Natural killer cell (primary cell): Measurements from ENCODE around the gene RFX1. TPM values are rescaled to one million over a fixed set of nuclear protein-coding genes. Genes with fewer than 3 reads are reported as not detected.

ENCODE experiments used
- ATAC-seq, 3 donors: fragments of 150-1000 bp in 2 of 3; fragments of 200-7000 bp in 1 of 3; cut with Tn5 transposase; 1 replicate in 1 of 3; 2 replicates in 2 of 3; pipeline ENCODE4 v1.10.0; 2021; ENCODE audit warnings: mild to moderate bottlenecking in 2 of 3, moderate library complexity in 2 of 3
- DNase-seq, 2 donors: peaks; one replicate each; pipeline versions ENCODE4 v3.0.0 to v3.0.0-alpha.2; 2013 to 2021; ENCODE audit warnings: mixed read lengths in 1 of 2
- H3K27ac ChIP-seq: one replicate; pipeline ENCODE4 v1.5.1; 2013; ENCODE audit warnings: mild to moderate bottlenecking, low read length
- H3K27me3 ChIP-seq: one replicate; pipeline ENCODE4 v1.6.1; 2013; ENCODE audit warnings: low read length; ENCODE audit not compliant: control insufficient read depth, insufficient read depth
- H3K36me3 ChIP-seq: one replicate; pipeline ENCODE4 v1.6.1; 2013; ENCODE audit warnings: low read length; ENCODE audit not compliant: control insufficient read depth, insufficient read depth
- H3K4me1 ChIP-seq: one replicate; pipeline ENCODE4 v1.6.1; 2013; ENCODE audit warnings: low read length; ENCODE audit not compliant: control insufficient read depth, insufficient read depth
- H3K4me3 ChIP-seq: one replicate; pipeline ENCODE4 v1.5.1; 2013; ENCODE audit warnings: low read length
- H3K9me3 ChIP-seq: one replicate; pipeline ENCODE4 v1.6.1; 2013; ENCODE audit warnings: low read length; ENCODE audit not compliant: control insufficient read depth, insufficient read depth
- H3K27ac Mint-ChIP-seq, 2 donors: one replicate each; pipeline ENCODE4 v1.8.0; 2022; ENCODE audit warnings: mild to moderate bottlenecking in 2 of 2, mixed read lengths in 2 of 2, moderate library complexity in 1 of 2
- H3K27me3 Mint-ChIP-seq, 2 donors: one replicate each; pipeline ENCODE4 v1.8.0; 2022; ENCODE audit warnings: low read depth in 2 of 2, mixed read lengths in 2 of 2
- H3K36me3 Mint-ChIP-seq: one replicate; pipeline ENCODE4 v1.8.0; 2022; ENCODE audit warnings: mixed read lengths
- H3K4me1 Mint-ChIP-seq, 2 donors: one replicate each; pipeline ENCODE4 v1.8.0; 2022; ENCODE audit warnings: mixed read lengths in 2 of 2
- H3K4me3 Mint-ChIP-seq: one replicate; pipeline ENCODE4 v1.8.0; 2022; ENCODE audit warnings: mild to moderate bottlenecking, moderate library complexity, mixed read lengths
- H3K9me3 Mint-ChIP-seq, 2 donors: one replicate each; pipeline ENCODE4 v1.8.0; 2022; ENCODE audit warnings: mixed read lengths in 2 of 2
- CTCF ChIP-seq: fragments of 200-600 bp; IDR thresholded peaks from one replicate; pipeline ENCODE4 v1.8.0; 2022; ENCODE audit warnings: antibody characterized with exemption
- WGBS: methylation state at CpG from one replicate; pipeline ENCODE4 v1.1.7; 2013; ENCODE audit warnings: missing lambda C conversion rate; ENCODE audit not compliant: insufficient coverage; 5-methylcytosine and 5-hydroxymethylcytosine counted together
- intact Hi-C: fragments of 100-400 bp; cut with micrococcal nuclease; formaldehyde crosslinking; loops from one replicate; pipeline ENCODE4 v1.14.2; 2022
- total RNA-seq, 4 donors: library from RNA; stranded (reverse); fragments of 120-200 nt in 1 of 4; gene quantifications; one replicate each; pipeline versions ENCODE4 v1.2.3 to v1.2.4, GENCODE V29; 2013 to 2022

RFX1 gene
- total RNA-seq, 3 donors from 2014 or later (not counting 1 experiment from before 2014, with no cell fraction given) = 26.0 to 31.8 (median 30.5) TPM

- TF ChIP-seq CTCF = no peak
- H3K4me1 Mint-ChIP-seq = peaks cover 0 to 6% of the 10 kb centered on the region in 2 donors
- Histone ChIP-seq H3K9me3 (no peaks in the 10 kb centered on the region), H3K4me3 (no peak overlapping the region), H3K36me3 (peaks cover 9% of the 10 kb centered on the region), H3K27me3 (no peaks in the 10 kb centered on the region), H3K27ac (no peak overlapping the region), H3K4me1 (no peaks in the 10 kb centered on the region)
- H3K36me3 Mint-ChIP-seq = no peaks in the 10 kb centered on the region
- no peak overlapping the region for H3K4me3 Mint-ChIP-seq
- intact Hi-C loops = no loop called here
- no peaks in the 10 kb centered on the region for H3K9me3 Mint-ChIP-seq
- no peak for DNase-seq
- no peak for ATAC-seq
- 93% methylated on average over 30 of the region's 30 CpGs for WGBS
- peaks cover 0 to 12% of the 10 kb centered on the region in 2 donors for H3K27me3 Mint-ChIP-seq
- no peak overlapping the region for H3K27ac Mint-ChIP-seq
Observed at GRCh38 chr19:13931391-13932148, 74.5 kb downstream of the RFX1 start.

- H3K4me3 Mint-ChIP-seq = no peak overlapping the region
- intact Hi-C loops = no loop called here
- H3K27me3 Mint-ChIP-seq = peaks cover 0 to 12% of the 10 kb centered on the region in 2 donors
- Histone ChIP-seq H3K27ac (no peak overlapping the region), H3K4me1 (no peaks in the 10 kb centered on the region), H3K27me3 (no peaks in the 10 kb centered on the region), H3K36me3 (peaks cover 9% of the 10 kb centered on the region), H3K9me3 (no peaks in the 10 kb centered on the region), H3K4me3 (no peak overlapping the region)
- 88% methylated on average over 17 of the region's 17 CpGs for WGBS
- DNase-seq (no peak), ATAC-seq (no peak)
- no peaks in the 10 kb centered on the region for H3K9me3 Mint-ChIP-seq
- no peak for TF ChIP-seq CTCF
- H3K4me1 Mint-ChIP-seq = peaks cover 0 to 6% of the 10 kb centered on the region in 2 donors
- no peak overlapping the region for H3K27ac Mint-ChIP-seq
- H3K36me3 Mint-ChIP-seq = no peaks in the 10 kb centered on the region
Observed at GRCh38 chr19:13930402-13930801, 75.7 kb downstream of the RFX1 start.

GRCh38 chr19:13929956-13930355 lies 76.2 kb downstream of the RFX1 start:
- 94% methylated on average over 17 of the region's 17 CpGs for WGBS
- Histone ChIP-seq H3K9me3 (no peaks in the 10 kb centered on the region), H3K27me3 (no peaks in the 10 kb centered on the region), H3K27ac (no peak overlapping the region), H3K36me3 (peaks cover 9% of the 10 kb centered on the region), H3K4me1 (no peaks in the 10 kb centered on the region), H3K4me3 (no peak overlapping the region)
- peaks cover 0 to 6% of the 10 kb centered on the region in 2 donors for H3K4me1 Mint-ChIP-seq
- H3K27ac Mint-ChIP-seq = no peak overlapping the region
- no peak for DNase-seq
- no peak for TF ChIP-seq CTCF
- intact Hi-C loops = no loop called here
- no peaks in the 10 kb centered on the region for H3K36me3 Mint-ChIP-seq
- H3K4me3 Mint-ChIP-seq = no peak overlapping the region
- H3K27me3 Mint-ChIP-seq = peaks cover 0 to 12% of the 10 kb centered on the region in 2 donors
- no peaks in the 10 kb centered on the region for H3K9me3 Mint-ChIP-seq
- no peak for ATAC-seq

GRCh38 chr19:13929340-13929739 lies 76.8 kb downstream of the RFX1 start:
- DNase-seq = no peak
- H3K4me3 Mint-ChIP-seq = no peak overlapping the region
- no peak overlapping the region for H3K27ac Mint-ChIP-seq
- Histone ChIP-seq H3K9me3 (no peaks in the 10 kb centered on the region), H3K27me3 (no peaks in the 10 kb centered on the region), H3K27ac (no peak overlapping the region), H3K4me3 (no peak overlapping the region), H3K4me1 (no peaks in the 10 kb centered on the region), H3K36me3 (peaks cover 14% of the 10 kb centered on the region)
- ATAC-seq = no peak
- 93% methylated on average over 12 of the region's 12 CpGs for WGBS
- TF ChIP-seq CTCF = no peak
- H3K27me3 Mint-ChIP-seq = peaks cover 0 to 7% of the 10 kb centered on the region in 2 donors
- H3K36me3 Mint-ChIP-seq = no peaks in the 10 kb centered on the region
- H3K9me3 Mint-ChIP-seq = no peaks in the 10 kb centered on the region
- intact Hi-C loops = no loop called here
- H3K4me1 Mint-ChIP-seq = peaks cover 0 to under 1% of the 10 kb centered on the region in 2 donors
